Fibroblast of skin of back (primary cell): ENCODE data around the gene PLPPR3.
A peak's percentile ranks its signal among the peaks of the same experiment; 100 is the strongest.

Experiments used
- DNase-seq: peaks from one replicate; pipeline ENCODE4 v3.0.0-alpha.2; 2013

PLPPR3 gene

DNA sequence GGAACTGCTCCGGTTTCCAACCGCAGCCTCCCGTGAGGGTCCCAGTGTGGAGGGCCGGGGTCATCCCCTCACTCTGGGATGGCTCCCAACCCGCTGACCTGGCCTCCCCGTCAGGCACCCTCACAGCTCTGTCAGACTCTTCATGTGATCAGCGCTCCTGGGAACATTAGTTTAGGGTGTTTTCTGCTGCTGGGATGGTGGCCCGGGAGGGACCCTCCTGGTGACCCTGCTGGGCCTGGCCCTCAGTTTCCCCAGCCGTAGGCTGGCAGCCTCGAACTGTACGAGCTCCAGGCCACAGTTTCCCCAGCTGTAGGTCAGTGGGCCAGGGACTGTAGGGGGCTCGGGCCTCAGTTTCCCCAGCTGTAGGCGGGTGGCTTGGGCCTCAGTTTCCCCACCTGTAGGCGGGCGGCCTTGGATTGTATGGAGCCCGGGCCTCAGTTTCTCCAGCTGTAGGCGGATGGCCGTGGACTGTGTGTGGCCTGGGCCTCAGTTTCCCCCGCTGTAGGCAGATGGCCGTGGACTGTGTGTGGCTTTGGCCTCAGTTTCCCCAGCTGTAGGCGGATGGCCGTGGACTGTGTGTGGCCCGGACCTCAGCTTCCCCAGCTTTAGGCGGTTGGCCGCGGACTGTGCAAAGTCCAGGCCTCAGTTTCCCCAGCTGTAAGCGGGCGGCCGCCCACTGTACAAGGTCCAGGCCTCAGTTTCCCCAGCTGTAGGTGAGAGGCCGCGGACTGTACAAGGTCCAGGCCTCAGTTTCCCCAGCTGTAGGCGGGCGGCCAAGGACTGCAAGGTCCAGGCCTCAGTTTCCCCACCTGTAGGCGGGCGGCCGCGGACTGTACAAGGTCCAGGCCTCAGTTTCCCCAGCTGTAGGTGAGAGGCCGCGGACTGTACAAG, 25.8 kb downstream of the PLPPR3 start:
- DNase-seq, result no peak

GRCh38 chr19:795073-795611, 26.6 kb downstream of the PLPPR3 start:
- no peak for DNase-seq

GRCh38 chr19:793806-794205, 27.9 kb downstream of the PLPPR3 start:
- no peak for DNase-seq

DNA sequence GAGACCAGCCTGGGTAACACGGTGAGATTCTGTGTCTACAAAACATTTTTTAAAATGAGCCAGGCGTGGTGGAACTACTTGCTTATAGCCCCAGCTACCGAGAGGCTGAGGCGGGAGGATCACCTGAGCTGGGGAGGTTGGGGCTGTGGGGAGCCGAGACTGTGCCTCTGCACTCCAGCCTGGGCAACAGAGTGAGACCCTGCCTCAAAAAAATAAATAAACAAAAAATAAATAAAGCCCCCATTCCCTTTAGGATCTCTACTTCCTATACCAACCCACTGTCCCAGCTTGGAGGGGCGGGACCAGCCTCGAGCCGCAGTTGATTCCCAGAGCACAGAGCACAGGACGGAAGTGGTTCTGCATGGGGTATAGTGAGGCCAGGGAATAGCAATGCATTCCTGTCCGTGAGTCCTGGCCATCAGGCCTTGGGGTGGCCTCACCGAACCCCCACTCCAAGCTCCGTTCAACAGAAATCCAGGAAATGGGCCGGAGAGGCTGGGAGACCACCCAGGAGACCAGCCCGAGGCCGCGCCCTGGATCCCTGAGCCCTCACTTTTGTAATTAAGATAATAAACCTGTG, 29.4 kb downstream of the PLPPR3 start:
- no peak for DNase-seq

DNA sequence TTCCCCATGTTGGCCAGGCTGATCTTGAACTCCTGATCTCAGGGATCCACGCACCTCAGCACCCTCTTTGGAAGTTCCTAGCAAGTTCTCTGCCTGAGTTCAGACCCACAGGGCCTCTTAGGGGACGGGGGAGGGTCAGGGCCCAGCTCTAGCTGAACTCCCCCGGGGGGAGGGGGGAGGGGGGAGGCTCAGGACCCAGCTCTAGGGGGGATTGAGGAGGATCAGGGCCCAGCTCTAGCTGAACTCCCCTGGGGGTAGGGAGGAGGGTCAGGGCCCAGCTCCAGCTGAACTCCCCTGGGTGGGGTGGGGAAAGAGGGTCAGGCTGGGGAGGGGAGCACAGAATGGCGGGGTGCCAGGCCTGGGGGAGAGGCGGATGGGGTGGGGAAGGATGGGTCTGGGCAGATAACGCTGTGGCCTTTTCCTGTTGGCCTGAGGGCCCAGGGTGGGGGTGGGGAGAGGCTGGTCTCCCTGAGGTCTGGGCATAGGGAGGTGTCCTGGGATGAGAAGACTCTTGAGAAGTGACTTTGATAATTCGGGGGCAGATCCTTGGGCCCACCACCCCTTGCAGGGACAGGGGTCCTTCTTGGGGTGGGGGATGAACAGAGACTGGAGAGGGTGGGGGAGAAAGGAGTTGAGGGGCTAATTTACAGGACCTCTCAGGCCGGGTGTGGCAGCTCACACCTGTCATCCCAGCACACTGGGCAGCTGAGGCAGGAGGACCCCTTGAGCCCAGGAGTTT, 30.0 kb downstream of the PLPPR3 start:
- no peak for DNase-seq

DNA sequence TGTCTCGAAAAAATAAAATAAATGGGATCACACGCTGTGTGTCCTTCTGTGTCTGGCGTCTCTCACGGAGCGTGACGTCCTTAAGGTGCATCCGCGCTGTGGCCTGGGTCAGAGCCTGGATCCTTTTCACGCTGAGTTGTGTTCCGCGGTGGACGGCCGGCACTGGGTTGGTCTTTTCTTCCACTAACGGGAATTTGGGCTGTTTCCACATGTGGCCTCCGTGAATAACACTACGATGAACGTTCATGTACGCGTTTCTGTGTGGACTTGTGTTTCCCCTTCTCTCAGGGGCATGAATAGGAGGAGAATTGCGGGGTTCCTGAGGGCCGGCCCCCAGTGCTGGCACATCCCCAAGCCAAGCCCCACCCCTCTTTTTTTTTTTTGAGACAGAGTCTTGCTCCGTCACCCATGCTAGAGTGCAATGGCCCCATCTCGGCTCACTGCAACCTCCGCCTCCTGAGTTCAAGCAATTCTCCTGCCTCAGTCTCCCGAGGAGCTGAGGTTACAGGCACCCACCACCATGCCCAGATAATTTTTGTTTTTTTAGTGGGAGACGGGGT, 30.7 kb downstream of the PLPPR3 start:
- no peak for DNase-seq

- DNase-seq, result no peak
Measured at GRCh38 chr19:789701-790060, 32.1 kb downstream of the PLPPR3 start.

- peak; percentile 46 for DNase-seq
Measured at GRCh38 chr19:788983-789700, 32.6 kb downstream of the PLPPR3 start.

DNA sequence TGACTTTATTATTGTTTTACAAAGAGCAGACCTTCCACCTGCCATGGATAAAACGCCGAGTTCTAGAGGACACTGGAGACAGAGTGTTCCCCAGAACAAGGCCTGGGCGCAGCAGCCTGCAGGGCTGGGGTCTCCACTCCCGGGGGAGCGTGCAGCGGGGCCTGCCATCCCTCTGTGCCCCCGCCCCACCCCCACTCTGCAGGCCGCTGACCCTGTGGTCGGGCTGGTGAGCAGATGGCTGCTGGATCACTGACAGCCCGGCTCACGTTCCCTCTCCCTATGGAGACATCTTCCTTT, 33.1 kb downstream of the PLPPR3 start:
- DNase-seq, result no peak

- no peak for DNase-seq
Measured at GRCh38 chr19:787536-787935, 34.2 kb downstream of the PLPPR3 start.

DNA sequence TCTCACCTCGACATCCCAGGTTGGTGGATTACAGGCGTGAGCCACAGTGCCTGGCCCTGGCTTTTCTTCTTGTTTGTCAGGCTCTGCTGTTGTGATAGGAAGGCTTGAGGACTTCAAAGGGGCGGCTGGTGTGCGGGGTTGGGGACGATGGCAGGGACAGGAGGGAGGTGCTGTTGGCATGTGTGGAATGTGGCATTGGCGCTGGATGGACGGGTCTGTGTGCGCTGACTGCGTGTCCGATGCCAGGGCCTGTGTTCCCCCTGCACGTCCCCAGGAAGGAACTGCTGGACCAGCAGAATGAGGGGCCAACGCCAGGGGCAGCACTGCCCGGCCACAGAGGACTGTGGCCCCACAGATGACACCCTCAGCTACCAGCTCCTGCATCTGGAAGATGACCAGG, 37.2 kb downstream of the PLPPR3 start:
- DNase-seq, result no peak

DNA sequence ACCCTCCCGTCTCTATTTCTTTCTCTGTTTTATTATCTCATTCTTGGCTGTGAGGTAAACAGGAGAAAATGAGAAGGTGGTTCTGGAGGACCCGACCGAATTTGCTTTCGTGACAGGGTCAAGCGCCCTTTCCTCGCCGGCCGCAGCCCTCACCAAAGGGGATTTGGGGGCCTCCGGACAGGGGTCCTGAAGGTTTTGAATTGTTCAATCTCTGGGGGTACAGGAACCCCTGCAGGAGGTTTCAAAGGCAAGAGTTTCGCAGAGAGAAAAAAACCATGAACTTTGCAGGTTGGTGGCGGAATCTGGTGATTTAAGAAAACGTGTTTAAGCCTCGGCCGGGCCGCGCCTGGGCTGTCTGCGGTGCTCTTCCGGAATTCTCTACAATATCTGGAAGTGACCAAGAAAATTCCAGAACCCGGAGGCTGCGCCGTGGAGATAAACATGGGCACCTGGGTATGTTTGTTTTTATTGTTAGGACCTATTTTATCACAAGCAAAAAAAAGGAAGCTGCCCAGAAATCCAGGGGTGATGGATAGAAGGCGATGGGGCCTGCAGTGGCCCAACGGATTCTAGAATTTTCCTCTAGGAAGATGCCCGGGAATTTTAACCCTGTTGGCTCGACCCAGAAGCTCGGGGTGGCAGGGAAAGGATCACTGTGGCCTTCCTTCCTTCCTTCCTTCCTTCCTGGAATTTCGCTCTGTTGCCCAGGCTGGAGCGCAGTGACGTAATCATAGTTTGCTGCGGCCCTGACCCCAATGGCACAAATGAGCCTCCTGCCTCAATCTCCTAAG, 38.7 kb downstream of the PLPPR3 start:
- no peak for DNase-seq

GRCh38 chr19:782185-782877, 39.4 kb downstream of the PLPPR3 start:
- peak; percentile 88 for DNase-seq

DNA sequence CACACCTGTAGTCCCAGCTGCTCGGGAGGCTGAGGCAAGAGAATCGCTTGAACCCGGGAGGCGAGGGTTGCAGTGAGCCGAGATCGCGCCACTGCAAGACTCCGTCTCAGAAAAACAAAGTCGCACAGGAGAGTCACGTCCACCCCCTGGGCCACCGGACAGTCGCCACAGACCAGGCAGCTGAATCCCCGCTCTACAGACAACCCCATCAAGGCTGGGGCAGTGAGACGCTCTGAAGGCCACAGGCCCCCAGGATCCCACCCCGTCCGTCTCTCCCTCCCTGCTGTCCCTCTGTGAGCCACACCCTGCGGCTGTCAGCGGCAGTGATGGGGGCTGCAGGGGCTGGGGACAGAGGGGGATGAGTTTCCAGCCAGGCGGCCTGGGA, 40.0 kb downstream of the PLPPR3 start:
- DNase-seq, result no peak

DNA sequence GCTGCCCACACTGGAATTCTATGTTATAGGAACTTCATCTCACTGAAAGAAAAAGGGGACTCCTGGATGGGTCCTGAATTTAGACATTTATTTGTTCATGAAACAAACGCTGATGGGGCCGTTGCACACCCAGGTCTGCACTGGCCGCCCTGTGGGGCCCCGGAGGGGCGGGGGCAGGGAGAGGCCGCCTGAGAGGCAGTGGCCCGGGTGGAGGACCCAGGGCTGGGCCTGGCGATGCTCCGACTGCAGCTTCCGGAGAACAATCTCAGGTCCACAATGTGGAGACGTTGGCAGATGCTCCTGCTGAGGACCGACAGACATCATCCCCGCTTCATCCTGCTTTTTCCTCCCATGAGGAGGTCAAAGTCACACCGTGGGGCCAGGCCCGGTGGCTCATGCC, 40.8 kb downstream of the PLPPR3 start:
- no peak for DNase-seq

DNA sequence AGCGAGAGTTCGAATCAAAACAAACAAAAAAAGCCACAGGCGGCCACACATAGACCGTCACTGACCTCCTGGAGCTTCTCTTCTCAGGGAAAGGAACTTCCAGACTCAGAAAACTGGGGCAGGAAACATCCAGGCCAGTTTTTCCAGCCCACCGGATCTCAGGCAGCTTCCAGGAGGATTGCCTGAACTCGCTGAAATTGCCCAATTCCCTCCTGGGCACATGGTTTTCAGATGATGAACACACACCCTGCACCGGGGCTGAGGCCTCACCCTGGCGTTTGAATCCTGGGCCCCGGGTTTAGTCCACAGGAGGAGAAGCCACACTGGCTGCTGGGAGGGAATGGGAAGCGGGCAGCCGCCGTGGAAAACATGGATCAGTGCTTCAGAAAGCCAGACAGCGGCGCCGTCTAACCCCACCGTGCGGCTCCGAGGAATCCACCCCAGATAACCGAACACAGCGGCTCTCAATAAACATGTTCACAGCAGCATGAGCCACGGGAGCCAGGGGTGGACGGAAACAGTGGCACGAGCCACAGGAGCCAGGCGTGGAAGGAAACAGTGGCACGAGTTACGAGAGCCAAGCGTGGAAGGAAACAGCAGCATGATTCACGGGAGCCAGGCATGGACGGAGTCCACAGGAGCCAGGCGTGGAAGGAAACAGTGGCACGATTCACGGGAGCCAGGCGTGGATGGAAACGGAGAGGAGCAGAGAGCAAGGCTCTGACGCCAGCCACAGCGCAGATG, 42.7 kb downstream of the PLPPR3 start:
- DNase-seq, result peak; percentile 97

GRCh38 chr19:776549-776948, 45.2 kb downstream of the PLPPR3 start:
- no peak for DNase-seq

- no peak for DNase-seq
Measured at GRCh38 chr19:772730-773436, 48.9 kb downstream of the PLPPR3 start.

GRCh38 chr19:772063-772462, 49.7 kb downstream of the PLPPR3 start:
- DNase-seq, result no peak

- DNase-seq, result peak; percentile 65
Measured at GRCh38 chr19:771332-771785, 50.4 kb downstream of the PLPPR3 start.
